ENCODE data around the gene ARHGEF19. TPM values are rescaled to one million over a fixed set of nuclear protein-coding genes. Genes with fewer than 3 reads are reported as not detected.
A peak's percentile ranks its signal among the peaks of the same experiment; 100 is the strongest.

Gene ARHGEF19
- total RNA-seq, 1 experiment from 2014 or later: 38.5 TPM

- no peaks in the 10 kb centered on the region for H3K9me2 ChIP-seq (ENCODE audit: insufficient read depth)
- no TSS peak for BruUV-seq (replicated peaks)
- H3K4me1 ChIP-seq (replicated peaks; ENCODE audit: insufficient read depth): peaks cover 39% of the 10 kb centered on the region
- H3K4me3 ChIP-seq: peak overlapping the region; percentile 86
- TF ChIP-seq, protein P1, sequence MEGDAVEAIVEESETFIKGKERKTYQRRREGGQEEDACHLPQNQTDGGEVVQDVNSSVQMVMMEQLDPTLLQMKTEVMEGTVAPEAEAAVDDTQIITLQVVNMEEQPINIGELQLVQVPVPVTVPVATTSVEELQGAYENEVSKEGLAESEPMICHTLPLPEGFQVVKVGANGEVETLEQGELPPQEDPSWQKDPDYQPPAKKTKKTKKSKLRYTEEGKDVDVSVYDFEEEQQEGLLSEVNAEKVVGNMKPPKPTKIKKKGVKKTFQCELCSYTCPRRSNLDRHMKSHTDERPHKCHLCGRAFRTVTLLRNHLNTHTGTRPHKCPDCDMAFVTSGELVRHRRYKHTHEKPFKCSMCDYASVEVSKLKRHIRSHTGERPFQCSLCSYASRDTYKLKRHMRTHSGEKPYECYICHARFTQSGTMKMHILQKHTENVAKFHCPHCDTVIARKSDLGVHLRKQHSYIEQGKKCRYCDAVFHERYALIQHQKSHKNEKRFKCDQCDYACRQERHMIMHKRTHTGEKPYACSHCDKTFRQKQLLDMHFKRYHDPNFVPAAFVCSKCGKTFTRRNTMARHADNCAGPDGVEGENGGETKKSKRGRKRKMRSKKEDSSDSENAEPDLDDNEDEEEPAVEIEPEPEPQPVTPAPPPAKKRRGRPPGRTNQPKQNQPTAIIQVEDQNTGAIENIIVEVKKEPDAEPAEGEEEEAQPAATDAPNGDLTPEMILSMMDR (conservative IDR thresholded peaks at IDR 0.05): no peak
- TF ChIP-seq EZH2 (IDR thresholded peaks at IDR 0.05; ENCODE audit: low read depth): no peak
- DNase-seq: no peak
- H3K79me2 ChIP-seq (ENCODE audit: low read depth): peaks cover 61% of the 10 kb centered on the region
- intact Hi-C loops (cut with micrococcal nuclease; ENCODE audit: unreplicated experiment): loop anchor here (1.0 to 2.0 kb wide), 3 partner anchors 12 to 30 kb away; no protein-coding TSS in a partner anchor
- ChIA-PET CTCF (interaction anchor here (0.6 to 1.2 kb wide), 3 partner anchors 32 to 78 kb away, joined by 3 to 5 read pairs (median 3); no protein-coding TSS in a partner anchor), POLR2A (ENCODE audit: unreplicated experiment) (interaction anchor here (0.6 to 2.8 kb wide), 5 partner anchors 13 to 358 kb away, joined by 4 to 33 read pairs (median 5); no protein-coding TSS in a partner anchor)
- H4K20me1 ChIP-seq (ENCODE audit: insufficient read depth): peaks cover 17% of the 10 kb centered on the region
- no peak overlapping the region for H2AFZ ChIP-seq
- peaks cover 38% of the 10 kb centered on the region for H3F3A ChIP-seq (ENCODE audit: insufficient read depth, low read depth)
- H3K4me2 ChIP-seq: peak overlapping the region; percentile 96
- H3K9me3 ChIP-seq (ENCODE audit: insufficient read depth, low read depth): no peaks in the 10 kb centered on the region
- H3K36me3 ChIP-seq (ENCODE audit: low read depth): peaks cover 19% of the 10 kb centered on the region
- H3K27ac ChIP-seq: peak overlapping the region; percentile 81; the same call in 1 of the 2 replicates
- H3K27me3 ChIP-seq (ENCODE audit: insufficient read depth, low read depth): no peaks in the 10 kb centered on the region
Measured at GRCh38 chr1:16156848-16157495, 55.5 kb downstream of the ARHGEF19 start.

GRCh38 chr1:16155537-16156410, 56.7 kb downstream of the ARHGEF19 start, which contains the start of gene EPHA2:
Gene EPHA2 (minus strand): TSS chr1:16156069. CDS start chr1:16155932, 137 bp downstream.
- ChIA-PET CTCF (interaction anchor here (1.1 to 1.2 kb wide), 2 partner anchors 33 to 77 kb away, joined by 3 to 5 read pairs; no protein-coding TSS in a partner anchor), POLR2A (ENCODE audit: unreplicated experiment) (interaction anchor here (0.7 to 2.8 kb wide), 5 partner anchors 12 to 1133 kb away, joined by 3 to 33 read pairs (median 5); no protein-coding TSS in a partner anchor)
- Histone ChIP-seq H3K9me2 (ENCODE audit: insufficient read depth) (no peaks in the 10 kb centered on the region), H3K9me3 (ENCODE audit: insufficient read depth, low read depth) (no peaks in the 10 kb centered on the region), H3K4me1 (replicated peaks; ENCODE audit: insufficient read depth) (peaks cover 51% of the 10 kb centered on the region), H3K27me3 (ENCODE audit: insufficient read depth, low read depth) (no peaks in the 10 kb centered on the region), H3F3A (ENCODE audit: insufficient read depth, low read depth) (peaks cover 50% of the 10 kb centered on the region), H4K20me1 (ENCODE audit: insufficient read depth) (peaks cover 27% of the 10 kb centered on the region), H3K27ac (peak within 1 kb of the TSS; percentile 81), H3K79me2 (ENCODE audit: low read depth) (peaks cover 73% of the 10 kb centered on the region), H3K4me3 (peak within 1 kb of the TSS; percentile 86), H3K36me3 (ENCODE audit: low read depth) (peaks cover 29% of the 10 kb centered on the region), H2AFZ (no peak within 1 kb of the TSS), H3K4me2 (peak within 1 kb of the TSS; percentile 96)
- peak; percentile 84 to 92 for DNase-seq
- intact Hi-C loops (cut with micrococcal nuclease; ENCODE audit: unreplicated experiment): loop anchor here (1.0 to 2.0 kb wide), 4 partner anchors 10 to 32 kb away; no protein-coding TSS in a partner anchor
- TF ChIP-seq, protein P1 (conservative IDR thresholded peaks at IDR 0.05): no peak
- TF ChIP-seq EZH2 (IDR thresholded peaks at IDR 0.05; ENCODE audit: low read depth): no peak
- BruUV-seq (replicated peaks): no TSS peak
